GM12872 (cell line): ENCODE measurements around the gene C5orf22.
A peak's percentile ranks its signal among the peaks of the same experiment; 100 is the strongest.

Experiments
- TF ChIP-seq, protein P1 (sequence below): IDR thresholded peaks from 3 replicates; pipeline ENCODE4 v1.5.1; 2011; ENCODE audit warnings: low read depth, mild to moderate bottlenecking, low read length, moderate library complexity; ENCODE audit not compliant: insufficient read depth

The C5orf22 gene

GRCh38 chr5:31573494-31574142 lies 41.5 kb downstream of the C5orf22 start:
- TF ChIP-seq, protein P1, sequence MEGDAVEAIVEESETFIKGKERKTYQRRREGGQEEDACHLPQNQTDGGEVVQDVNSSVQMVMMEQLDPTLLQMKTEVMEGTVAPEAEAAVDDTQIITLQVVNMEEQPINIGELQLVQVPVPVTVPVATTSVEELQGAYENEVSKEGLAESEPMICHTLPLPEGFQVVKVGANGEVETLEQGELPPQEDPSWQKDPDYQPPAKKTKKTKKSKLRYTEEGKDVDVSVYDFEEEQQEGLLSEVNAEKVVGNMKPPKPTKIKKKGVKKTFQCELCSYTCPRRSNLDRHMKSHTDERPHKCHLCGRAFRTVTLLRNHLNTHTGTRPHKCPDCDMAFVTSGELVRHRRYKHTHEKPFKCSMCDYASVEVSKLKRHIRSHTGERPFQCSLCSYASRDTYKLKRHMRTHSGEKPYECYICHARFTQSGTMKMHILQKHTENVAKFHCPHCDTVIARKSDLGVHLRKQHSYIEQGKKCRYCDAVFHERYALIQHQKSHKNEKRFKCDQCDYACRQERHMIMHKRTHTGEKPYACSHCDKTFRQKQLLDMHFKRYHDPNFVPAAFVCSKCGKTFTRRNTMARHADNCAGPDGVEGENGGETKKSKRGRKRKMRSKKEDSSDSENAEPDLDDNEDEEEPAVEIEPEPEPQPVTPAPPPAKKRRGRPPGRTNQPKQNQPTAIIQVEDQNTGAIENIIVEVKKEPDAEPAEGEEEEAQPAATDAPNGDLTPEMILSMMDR = no peak

- TF ChIP-seq, protein P1 = no peak
Observed at GRCh38 chr5:31574772-31575171, 42.7 kb downstream of the C5orf22 start.

DNA sequence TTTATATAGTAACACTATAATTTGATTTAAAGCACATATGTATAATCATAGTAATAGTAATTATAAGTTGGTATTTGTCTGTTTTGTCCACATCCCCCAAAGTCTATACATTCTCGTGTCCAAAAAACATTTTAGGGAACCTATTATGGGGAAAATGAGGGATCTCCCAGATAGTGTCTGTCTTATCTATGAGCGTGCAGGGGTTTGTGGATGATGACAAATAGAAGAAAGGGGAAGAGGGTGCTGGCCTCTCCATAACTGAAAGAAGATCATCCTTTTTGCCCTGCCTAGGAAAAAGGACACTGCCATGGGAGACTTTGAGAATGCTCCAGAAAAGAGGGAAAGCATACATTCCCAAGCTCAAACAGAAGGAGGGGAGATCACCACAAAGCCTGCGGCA lies 45.3 kb downstream of the C5orf22 start:
- TF ChIP-seq, protein P1 = no peak

- TF ChIP-seq, protein P1 = no peak
Observed at GRCh38 chr5:31579558-31579957, 47.5 kb downstream of the C5orf22 start.

- TF ChIP-seq, protein P1 = peak; percentile 26; the same call in 2 of the 3 replicates
Observed at GRCh38 chr5:31581498-31582099, 49.5 kb downstream of the C5orf22 start.

- TF ChIP-seq, protein P1 = no peak
Observed at GRCh38 chr5:31583129-31583528, 51.0 kb downstream of the C5orf22 start.

- TF ChIP-seq, protein P1 = no peak
Observed at GRCh38 chr5:31585166-31585894, 53.2 kb downstream of the C5orf22 start.
